ENCODE results near the gene EPB41L4B.

DNA sequence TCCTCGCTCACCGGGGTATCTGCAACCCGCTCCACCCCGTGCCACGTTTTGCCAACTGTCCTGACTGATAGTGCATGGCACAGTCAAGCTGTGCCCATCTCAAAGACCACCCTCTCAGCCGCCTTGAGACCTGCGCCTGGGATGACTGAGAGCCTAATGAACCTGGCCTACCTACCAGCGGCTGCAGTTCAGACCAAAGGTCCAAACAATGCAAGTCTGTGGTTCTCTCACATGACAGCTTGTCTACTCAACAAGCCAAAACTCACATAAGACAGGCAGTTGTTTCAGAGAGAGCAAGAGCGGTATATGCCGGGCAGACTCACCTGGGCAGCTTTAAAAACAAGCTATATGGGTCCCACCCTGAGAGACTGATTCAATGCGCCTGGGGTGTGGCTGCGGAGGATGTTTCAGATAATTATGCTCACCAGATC lies 70.5 kb downstream of the EPB41L4B start:
- TF ChIP-seq, protein P1, sequence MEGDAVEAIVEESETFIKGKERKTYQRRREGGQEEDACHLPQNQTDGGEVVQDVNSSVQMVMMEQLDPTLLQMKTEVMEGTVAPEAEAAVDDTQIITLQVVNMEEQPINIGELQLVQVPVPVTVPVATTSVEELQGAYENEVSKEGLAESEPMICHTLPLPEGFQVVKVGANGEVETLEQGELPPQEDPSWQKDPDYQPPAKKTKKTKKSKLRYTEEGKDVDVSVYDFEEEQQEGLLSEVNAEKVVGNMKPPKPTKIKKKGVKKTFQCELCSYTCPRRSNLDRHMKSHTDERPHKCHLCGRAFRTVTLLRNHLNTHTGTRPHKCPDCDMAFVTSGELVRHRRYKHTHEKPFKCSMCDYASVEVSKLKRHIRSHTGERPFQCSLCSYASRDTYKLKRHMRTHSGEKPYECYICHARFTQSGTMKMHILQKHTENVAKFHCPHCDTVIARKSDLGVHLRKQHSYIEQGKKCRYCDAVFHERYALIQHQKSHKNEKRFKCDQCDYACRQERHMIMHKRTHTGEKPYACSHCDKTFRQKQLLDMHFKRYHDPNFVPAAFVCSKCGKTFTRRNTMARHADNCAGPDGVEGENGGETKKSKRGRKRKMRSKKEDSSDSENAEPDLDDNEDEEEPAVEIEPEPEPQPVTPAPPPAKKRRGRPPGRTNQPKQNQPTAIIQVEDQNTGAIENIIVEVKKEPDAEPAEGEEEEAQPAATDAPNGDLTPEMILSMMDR (conservative IDR thresholded peaks at IDR 0.05 in 1 of 2, IDR thresholded peaks at IDR 0.05 in 1 of 2; ENCODE audit: extremely low read depth in 1 of 2, insufficient read depth in 1 of 2, low read depth in 1 of 2, low read length in 2 of 2): no peak
- no peak for TF ChIP-seq EZH2 (IDR thresholded peaks at IDR 0.05; ENCODE audit: borderline replicate concordance, low read length)
